GM21737 (cell line): ENCODE measurements around the gene ASCL2.
"Not testable (repeated sequence)": the region's sequence is repeated elsewhere in the genome, so short reads cannot be mapped to it uniquely, and the experiment has no call there.

Experiments
- ATAC-seq: cut with Tn5 transposase; IDR thresholded peaks from one replicate; pipeline ENCODE4 v1.9.1; 2021; ENCODE audit warnings: mild to moderate bottlenecking, moderate library complexity; ENCODE audit not compliant: unreplicated experiment

Gene ASCL2

DNA sequence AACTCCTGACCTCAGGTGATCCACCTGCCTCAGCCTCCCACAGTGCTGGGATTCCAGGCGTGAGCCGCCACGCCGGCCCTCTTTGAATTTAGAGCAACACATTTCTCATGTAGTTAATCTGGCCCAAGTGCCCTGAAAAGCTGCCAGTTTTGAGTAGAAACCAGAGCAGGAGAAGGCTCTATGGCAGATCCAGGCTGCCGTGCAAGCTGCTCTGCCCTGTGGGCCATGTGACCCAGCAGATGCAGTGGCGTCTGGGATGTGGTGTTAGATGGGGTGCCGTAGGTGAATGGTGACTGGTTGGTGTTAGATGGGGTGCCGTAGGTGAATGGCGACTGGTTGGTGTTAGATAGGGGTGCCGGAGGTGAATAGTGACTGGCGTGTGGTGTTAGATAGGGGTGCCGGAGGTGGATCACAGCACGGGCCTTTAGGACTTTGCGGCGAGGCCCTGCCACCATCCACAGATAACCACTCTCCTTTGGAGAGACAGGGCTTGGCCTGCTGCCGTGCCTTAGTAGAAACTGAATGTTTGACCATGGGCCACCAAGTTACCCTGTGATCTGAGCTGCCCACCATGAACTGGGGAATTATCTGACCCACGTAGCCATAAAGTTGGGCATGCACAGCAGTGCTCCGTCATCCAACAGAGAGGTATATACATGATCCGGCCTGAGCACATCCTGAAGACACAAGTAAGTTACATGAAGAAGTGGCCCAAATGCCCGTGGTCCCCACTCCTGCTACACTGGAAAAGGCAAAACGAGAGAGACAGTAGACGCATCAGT is 32.7 kb downstream of the ASCL2 start:
- ATAC-seq: no peak

DNA sequence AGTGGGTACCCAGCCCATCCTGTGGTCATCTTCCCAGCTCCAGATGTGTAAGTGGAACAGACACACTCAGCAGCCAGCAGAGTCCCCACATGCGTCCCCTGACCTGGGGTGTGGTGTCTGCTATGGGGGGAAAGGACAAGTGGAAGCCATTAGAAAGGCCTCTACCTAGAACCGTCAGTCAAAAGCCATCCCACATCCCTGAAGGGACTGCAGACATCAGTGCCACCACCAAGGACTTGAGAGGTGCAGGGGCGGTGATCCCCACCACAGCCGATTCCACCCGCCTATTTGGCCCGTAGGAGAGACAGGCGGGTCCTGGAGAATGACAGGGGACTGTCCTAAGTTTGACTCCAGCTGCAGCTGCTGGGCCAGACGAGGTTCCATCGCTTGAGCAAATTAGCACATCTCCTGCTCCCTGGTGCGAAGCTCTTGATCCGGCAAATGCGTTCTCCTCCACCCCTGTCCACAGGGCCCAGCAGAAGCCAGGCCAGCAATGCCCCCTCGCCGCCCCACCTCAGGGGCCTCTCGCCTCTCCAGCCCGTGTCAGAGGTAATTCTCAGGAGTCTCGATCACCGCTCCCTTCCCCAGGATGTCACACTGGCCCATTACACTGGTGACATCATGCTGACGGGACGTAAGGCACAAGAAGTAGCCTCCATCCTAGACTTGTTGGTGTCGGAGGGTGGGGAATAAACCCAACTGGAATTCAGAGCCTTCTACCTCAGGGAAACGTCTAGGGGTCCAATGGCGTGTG is 33.8 kb downstream of the ASCL2 start:
- not testable (repeated sequence) for ATAC-seq

DNA sequence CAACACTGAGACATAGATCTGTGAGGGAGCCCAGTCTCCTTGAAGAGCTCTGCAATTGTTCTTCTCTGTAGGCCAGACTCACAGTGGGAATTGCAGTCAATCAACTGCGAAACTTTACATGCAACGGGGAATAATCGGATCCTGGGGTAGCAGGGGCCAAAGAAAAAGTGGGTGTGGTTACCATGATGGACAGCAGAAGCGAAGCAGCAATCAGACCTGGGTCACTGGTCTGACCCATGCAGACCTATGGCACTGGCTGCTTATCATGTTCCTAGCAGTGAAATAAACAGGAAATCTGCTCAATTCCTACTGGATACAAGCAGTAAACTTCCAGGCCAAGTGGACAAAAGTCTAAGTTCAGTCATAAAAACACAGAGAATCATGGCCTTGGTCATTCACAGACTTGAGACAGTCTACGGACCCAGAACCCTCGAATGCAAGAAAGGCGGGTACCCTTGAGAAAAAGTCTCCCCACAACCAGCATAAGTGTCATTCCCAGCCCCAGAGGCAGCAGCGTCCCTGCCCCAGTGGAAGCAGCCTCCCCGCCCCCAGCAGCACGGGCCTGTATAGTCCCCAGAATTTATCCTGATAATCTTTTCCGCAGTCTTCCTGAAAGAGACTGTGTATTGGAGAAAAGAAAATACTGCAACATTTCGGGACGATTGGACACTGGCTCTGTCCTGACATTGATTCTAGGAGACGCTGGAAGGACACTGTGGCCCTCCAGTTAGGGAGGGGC is 34.6 kb downstream of the ASCL2 start:
- ATAC-seq: no peak

DNA sequence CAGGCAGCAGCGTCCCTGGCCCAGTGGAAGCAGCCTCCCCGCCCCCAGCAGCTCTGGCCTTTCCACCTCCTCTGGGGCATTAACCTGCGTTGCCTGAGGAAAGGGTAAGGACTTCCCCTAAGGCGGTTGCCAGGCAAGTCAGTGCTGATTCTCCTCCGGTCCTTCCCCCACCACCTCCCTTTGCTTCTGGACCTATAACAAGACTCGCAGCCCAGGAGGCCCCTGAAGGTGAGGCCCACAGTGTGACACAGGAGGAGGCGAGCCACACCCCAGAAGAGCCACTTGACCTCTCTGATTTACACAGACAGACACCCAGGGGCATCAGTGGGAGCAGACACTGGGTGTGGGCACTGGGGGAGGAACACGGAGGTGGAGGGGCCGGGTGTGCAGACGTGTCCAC is 35.4 kb downstream of the ASCL2 start:
- ATAC-seq: no peak

DNA sequence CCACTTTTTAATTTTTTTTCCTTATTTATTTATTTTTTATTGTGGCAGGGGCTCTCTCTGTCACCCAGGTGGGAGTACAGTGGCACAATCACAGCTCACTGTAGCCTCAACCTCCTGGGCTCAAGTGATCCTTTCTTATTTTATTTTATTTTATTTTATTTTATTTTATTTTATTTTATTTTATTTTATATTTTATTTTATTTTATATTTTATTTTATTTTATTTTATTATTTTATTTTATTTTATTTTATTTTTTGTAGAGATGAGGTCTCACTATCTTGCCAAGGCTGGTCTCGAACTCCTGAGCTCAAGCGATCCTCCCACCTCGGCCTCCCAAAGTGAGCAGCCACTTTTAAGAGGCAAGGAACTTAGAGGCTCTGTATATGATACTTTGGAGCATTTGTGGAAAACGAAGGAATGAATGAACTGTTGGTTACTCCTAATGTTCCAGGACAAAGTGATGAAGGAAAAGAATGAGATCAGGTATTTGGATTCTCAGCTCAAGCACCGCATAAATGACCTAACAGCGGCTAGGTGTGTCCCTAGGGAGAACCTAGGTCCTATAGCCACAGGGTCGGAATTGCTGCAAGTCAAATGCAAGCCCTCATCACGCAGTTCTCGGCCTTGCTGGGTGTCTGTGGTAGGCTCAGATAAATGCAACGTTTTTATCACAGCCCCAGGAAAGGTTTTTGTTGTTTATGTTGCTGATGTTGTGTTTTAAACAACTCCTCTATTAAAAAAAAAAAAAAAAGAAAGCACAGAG is 36.5 kb downstream of the ASCL2 start:
- no peak for ATAC-seq

DNA sequence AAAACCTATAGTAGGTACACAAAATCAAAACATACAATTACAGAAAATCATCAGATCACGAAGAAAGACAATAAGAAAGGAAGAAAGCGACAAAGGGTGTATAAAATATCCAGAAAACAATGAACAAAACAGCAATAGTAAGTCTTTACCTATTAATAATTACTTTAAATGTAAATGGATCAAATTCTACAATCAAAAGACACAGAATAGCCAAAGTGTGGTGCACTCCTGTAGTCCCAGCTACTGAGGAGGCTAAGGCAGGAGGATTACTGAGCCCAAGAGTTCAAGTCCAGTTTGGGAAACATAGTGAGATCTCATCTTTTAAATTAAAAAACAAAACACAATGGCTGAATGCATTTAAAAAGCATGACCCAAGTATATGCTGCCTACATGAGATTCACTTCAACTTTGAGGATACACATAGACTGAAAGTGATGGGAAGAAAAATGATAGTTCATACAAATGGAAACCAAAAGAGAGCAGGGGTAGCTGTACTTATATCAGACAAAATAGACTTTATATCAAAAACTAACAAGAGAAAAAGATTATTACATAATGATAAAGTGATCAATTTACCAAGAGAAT is 40.6 kb downstream of the ASCL2 start:
- ATAC-seq: no peak

DNA sequence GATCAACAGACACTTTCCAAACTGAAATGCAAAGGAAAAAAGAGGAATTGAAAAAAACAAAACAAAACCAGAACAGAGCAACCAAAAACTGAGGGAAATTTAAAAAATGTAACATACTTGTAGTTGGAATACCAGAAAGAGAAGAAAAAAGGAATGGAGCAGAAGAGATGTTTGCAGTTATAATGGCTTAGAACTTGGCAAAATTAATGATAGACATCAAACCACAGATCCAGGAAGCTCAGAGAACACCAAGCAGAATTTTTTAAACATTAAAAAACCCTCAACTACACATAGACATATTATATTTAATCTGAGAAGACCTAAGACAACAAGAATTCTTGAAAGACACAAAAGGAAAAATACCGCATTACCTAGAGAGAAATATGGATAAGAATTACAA is 46.1 kb downstream of the ASCL2 start:
- no peak for ATAC-seq

DNA sequence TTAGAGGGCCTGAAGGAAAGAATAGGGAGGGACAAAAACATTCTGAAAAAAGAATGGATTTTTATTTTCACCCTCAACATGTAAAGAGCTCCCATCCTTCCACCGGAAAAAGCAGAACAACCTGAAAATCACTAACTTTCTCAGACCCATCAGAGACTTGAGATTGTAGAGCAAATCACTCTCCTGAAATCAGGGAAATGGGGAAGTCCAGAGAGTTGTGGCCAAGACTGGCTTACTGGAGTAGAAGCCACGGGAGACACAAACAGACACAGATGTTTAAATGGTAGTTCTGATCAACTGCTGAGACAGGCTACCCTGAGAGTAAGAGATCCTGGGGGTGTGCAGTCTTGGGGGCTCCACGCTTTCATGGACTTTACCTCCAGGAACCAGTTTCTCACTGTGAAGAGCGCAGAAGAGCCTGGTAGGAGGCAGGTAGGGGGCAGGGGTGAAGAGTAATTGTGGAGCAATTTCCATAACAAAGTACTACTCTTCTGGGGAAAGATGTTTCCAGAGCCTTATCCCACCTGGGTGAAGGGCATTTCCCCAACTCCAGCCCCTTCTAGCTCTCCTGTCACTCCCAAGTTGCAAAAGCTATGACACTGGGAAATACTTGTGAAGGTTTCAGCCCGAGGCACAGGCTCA is 47.1 kb downstream of the ASCL2 start:
- ATAC-seq: no peak

DNA sequence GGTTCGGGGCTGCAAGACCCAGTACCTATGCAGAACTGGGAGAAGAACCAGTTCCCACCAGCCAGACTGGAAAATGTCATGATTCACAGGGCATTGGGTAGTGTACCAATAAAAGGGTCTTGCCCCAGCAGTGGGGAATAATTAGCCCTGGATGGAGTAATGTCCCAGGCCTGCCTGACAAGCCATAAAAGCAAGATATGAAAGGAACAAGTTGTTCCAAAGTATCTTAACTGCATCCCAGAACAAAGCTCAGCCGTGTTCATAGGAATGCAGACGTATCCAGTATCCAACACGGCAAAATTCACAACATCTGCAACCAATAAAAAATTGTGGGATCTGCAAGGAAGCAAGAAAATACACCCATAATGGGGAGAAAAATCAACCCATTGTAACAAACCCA is 47.9 kb downstream of the ASCL2 start:
- ATAC-seq: no peak

DNA sequence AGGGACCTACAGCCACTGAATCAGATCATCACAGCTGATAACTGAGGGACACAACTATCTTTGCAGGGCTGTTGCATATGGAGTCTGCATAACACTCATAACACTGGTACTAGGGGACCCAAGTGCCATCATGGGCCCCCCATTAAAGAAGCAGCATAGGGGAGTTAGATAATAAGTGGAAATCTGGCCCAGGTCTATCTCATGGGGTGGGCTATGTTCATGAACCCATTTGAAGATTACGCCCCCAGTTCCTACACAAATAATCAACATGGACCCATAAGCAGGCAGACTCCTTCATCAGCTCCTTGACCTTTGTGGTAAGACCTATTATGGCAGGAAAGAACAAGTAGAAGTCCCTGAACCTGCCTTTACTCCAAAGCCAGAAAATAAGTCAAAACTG is 48.8 kb downstream of the ASCL2 start:
- no peak for ATAC-seq

DNA sequence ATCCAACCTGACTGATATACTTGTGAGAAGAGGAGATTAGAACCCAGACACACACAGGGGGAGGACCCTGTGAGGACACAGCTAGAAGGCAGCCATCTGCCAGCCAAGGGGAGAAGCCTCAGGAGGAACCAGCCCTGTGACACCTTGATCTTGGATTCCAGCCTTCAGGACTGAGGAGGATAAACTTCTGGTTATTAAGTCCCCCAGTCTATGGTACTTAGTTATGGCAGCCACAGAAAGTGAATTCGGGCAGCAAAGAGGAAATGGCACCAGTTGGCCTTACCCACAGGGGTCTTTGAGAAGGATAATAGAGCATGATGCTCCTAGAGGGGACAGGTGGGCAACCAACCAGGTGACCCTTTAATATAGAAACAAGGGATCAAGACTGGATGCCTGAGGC is 49.4 kb downstream of the ASCL2 start:
- no peak for ATAC-seq

DNA sequence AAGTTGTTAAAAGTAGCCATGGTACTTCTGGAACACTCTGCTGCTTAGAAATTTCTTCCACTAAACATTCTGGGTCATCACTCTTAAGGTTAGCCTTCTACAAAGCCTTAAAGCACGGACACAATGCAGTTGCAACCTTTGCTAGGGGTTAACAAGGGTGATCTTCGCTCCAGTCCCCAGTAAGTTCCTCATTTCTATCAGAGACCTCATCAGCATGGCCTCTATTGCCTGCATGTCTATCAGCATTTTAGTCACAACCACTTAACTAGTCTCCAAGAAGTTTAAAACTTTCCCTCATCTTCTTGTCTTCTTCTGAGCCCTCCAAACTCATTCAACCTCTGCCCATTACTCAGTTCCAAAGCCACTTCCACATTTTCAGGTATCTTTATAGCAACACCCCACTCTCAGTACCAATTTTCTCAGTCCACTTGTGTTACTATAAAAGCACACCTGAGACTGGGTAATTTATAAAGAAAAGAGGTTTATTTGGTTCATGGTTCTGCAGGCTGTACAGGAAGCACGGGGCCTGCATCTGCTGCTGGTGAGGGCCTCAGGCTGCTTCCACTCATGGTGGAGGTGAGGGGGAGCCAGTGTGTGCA is 50.1 kb downstream of the ASCL2 start:
- no peak for ATAC-seq

DNA sequence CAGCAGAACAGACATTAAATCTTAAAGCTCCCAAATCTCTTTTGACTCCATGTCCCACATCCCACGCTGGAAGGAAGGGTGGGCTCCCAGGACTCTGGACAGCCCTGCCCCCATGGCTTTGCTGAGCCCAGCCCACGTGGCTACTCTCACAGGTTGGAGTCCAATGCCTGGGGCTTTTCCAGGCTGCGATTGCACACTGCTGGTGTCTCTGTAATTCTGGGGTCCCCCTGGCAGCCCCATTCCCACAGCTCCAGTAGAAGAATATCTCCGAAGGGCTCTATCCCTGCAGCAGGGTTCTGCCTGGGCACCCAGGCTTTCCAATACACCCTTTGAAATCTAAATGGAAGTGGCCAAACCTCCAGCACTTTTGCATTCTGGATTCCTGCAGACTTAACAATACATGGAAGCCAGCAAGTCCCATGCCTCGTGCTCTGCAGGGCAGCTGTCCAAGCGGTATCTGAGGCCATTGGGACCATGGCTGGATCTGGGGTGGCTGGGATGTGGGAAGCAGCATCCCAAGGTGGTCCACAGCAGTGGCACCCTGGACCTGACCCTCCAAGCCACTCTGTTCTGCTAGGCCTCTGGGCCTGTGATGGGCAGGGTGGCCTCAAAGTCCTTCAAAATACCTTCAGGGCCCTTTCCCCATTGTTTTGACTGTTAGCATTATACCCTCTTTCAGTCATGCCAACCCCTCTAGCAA is 50.9 kb downstream of the ASCL2 start:
- ATAC-seq: no peak
